GM19238 (cell line): ENCODE measurements around the gene URI1.
"Not testable (repeated sequence)": the region's sequence is repeated elsewhere in the genome, so short reads cannot be mapped to it uniquely, and the experiment has no call there.

Source experiments
- DNase-seq: peaks from one replicate; pipeline ENCODE4 v3.0.0; 2011; ENCODE audit warnings: low spot score; ENCODE audit not compliant: insufficient read length

URI1 gene

DNA sequence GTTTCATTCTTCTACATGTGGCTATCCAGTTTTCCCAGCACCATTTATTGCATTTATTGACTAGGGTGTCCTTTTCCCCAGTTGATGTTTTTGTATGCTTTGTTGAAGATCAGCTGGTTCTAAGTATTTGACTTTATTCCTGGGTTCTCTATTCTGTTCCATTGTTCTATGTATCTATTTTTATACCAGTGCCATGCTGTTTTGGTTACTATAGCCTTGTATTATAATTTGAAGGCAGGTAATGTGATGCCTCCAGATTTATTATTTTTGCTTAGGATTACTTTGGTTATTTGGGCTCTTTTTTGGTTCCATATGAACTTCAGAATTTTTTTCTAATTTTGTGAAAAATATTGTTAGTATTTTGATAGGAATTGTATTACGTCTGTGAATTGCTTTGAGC is 80.6 kb downstream of the URI1 start:
- DNase-seq = no peak

DNA sequence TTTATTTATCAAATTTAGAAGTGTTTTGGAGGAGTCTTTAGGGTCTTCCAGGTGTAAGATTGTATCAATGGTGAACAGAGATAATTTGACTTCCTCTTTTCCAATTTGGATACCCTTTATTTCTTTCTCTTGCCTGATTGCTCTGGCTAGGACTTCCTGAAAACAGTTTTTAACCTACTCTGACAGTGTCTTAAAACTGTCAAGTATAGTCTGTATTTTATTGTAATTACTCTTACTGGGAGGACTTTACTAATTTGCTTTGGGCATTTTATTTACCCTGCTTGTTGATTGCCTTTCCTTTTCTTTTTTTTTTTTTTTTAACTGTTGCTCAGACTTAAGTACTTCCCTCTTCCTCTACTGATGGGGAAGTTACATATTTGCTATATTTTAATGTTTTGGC is 81.3 kb downstream of the URI1 start:
- DNase-seq = no peak

DNA sequence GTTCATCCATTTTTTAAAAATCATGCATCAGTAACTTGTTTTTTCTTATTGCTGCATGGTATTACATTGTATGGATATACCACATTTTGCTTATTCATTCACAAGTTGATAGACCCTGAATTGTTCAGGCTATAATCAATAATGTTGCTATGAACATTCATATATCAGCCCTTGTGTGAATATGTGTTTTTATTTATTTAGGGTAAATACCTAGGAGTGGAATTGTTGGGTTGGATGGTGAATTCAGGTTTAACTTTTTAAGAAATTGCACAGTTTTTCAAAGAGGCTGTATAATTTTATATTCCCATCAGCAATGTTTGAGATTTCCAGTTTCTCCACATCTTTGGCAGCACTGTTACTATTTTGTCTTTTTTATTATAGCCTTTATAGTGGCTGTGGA is 82.1 kb downstream of the URI1 start:
- no peak for DNase-seq

DNA sequence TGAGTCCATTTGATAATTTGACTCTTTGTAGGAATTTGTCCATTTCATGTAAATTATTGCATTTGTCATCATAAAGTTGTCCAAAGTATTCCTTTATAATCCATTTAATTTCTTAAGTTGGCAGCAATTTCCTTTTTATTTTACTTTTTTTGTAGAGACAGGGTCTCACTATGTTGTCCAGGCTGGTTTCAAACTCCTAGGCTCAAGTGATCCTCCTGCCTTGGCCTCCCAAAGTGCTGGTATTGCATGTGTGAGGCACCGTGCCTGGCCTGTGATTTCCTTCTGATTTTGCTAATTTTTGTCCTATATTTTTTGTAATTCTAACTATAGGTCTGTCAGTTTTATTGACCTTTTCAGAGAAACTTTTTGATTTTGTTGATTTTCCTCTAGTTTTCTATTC is 84.9 kb downstream of the URI1 start:
- DNase-seq = no peak

DNA sequence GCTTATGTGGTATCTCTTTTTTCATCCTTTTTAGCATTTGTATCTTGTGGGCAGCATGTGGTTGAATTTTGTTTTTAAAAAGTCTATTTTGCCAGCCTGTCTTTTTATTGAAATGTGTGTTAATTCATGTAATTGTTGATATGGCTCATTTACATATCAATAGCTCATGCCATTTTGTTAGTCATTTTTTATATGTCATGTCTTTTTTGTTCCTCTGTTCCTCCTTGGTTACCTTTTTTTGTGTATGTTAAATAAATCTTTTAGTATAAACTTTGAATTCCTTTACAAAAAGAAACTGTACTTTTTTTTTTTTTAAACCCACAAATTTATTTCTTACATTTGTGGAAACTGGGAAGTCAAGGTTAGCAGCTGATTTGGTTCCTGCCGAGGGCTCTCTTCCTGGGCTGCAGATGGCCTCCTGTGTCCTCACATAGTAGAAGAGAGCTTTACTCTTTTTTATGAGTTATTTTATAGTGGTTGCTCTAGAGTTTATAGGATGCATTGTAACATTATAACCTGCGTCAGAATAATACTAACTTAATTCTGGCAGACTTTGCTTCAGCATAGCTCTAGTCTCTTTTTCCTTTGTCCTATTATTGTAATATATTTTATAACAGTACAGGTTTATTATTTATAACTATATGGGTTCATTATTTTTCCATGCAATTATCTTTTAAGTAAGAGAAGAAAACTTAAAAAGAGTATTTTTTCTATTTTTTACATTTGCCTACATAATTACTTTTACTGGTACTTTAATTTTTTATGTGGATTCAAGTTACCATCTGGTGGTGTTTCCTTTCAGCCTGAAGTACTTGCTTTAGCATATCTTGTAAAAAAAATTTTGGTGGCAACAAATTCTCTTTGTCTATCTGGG is 86.3 kb downstream of the URI1 start:
- DNase-seq = no peak

DNA sequence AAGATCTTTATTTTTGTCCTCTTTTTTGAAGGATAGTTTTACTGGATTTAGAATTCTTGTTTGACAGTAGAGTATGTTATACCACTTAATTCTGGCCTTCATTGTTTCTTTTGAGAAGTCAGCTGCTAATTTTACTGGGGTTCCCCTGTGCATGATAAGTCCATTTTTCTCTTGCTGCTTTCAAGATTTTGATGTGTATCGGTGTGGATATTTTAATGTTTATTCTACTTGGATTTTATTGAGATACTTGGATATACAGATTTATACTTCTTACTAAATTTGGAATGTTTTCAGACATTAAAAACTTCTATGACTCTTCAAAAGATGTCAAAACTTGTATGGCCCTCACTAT is 86.9 kb downstream of the URI1 start:
- DNase-seq = no peak

DNA sequence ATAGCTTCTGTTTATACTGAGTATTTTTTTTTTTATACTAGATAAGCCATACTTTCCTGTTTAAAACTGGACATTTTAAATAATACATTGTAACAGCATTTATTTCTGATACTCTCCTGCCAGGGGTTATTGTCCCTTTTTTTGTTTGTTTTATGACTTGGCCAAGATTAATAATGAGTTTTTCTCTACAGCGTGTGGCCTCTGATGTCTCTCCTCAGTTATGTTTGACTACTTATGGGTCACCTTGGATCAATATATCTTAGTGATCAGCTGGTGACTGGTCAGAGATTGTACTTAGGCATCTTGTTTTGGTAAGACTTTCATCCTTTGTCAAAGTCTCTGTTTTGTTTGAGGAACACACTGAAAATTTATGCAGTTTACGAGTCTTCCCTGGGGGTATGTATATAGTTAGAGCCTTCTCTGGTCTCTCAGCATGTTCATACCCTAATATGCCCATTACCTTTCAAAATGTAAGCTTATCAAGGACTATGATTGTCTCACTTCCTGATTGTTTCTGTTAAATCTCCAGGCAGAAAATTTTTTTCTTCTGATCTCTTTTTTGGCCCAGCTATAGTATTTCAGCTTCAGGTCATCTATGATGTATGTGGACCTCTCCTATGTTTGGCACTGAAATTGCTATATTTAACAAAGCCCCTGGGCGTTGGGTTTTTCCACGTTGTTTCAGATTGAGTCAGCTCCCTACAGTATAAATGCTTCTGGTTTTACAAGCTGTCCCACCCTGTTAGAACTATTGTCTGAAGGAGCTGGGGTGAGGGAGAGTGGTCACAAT is 87.9 kb downstream of the URI1 start:
- DNase-seq = no peak

DNA sequence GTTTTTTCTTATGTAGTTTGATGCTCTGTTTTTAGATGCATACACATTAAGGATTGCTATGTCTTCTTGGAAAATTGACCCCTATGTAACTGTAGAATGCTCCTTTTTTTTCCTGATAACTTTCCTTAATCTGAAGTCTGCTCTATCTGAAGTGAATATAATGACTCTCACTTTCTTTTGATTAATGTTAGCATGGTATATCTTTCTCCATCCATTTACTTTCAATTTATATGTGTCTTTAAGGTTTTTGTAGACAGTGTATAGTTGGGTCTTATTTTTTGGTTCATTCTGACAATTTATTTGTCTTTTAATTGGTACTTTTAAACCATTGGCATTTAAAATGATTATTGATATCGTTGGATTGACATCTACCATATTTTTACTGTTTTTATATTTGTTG is 92.3 kb downstream of the URI1 start:
- DNase-seq = no peak

DNA sequence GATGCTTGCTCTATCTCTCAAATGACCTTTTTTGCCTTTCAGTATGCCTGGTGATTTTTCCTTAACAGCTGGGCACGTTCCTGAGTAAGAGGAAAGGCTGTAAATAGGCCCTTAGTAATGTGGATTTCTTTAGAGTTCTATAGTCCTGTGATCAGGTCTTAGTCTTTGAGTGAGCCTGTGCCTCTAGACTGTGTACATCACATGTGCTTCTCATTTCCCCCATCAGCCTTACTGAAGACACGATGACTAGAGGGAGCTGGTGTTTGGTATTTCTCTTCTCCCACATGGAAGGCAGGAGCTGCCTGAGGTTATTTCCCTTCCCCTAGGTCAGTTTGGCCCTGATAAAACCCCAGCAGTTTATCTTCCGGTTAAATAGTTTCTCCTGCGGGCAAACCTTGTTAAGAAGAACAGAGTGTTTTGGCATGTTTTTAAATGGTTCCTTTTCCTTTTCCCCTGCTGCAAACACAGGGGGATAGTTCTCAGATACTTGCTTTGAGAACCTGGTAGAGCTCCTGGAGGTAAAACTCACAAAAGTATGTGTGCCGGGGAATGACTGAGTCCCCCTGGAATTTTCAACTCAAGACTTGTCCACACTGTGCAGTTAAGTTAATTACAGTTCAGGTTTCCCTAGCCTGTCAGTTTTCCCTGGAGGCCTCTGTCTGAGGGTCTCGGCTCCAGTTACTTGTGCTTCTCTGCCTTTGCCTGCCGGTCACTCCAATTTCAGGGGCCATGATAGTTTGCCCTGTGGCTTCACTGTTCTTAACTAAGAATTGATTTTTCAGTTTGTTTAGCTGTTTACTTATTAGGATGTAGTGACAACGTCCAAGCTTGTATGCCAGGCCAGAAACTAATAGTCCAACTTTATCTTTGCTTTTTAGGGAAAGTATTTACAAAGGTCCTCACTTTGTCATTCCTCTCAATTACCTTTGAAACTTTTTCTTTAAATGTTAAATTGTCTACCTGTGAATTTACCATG is 94.4 kb downstream of the URI1 start:
- DNase-seq = no peak

DNA sequence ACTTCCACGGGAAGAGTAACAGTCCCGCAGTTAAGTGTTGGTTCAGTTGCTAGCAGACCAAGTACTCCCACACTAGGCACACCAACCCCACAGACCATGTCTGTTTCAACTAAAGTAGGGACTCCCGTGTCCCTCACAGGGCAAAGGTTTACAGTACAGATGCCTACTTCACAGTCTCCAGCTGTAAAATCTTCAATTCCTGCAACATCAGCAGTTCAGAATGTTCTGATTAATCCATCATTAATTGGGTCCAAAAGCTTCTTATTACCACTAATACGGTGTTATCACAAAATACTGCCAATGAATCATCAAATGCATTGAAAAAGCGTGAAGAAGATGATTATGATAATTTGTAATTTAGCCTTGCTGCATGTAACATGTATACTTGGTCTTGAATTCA is 95.8 kb downstream of the URI1 start:
- DNase-seq = no peak

DNA sequence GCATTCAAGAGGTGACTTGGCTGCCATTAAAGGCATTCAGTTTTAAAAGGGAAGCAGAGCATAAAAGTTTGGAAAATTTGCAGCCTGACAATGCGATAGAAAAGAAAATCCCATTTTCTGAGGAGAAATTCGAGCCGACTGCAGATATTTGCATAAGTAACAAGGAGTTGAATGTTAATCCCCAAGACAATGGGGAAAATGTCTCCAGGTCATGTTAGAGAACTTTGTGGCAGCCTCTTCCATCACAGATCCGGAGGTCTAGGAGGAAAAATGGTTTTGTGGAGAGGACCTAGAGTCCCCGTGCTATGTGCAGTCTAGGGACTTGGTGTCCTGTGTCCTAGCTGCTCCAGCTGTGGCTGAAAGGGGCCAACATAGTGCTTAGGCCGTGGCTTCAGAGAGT is 99.9 kb downstream of the URI1 start:
- not testable (repeated sequence) for DNase-seq

DNA sequence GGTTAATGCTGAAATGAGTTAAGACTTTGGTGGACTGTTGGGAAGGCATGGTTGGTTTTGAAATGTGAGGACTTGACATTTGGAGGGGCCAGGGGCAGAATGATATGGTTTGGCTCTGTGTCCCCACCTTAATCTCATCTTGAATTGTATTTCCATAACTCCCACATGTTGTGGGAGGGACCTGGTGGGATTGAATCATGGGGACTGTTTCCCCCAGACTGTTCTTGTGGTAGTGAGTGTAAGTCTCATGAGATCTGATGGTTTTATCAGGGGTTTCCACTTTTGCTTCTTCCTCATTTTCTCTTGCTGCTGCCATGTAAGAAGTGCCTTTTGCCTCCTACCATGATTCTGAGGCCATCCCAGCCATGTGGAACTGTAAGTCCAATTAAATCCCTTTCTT is 101.0 kb downstream of the URI1 start:
- DNase-seq = not testable (repeated sequence)

DNA sequence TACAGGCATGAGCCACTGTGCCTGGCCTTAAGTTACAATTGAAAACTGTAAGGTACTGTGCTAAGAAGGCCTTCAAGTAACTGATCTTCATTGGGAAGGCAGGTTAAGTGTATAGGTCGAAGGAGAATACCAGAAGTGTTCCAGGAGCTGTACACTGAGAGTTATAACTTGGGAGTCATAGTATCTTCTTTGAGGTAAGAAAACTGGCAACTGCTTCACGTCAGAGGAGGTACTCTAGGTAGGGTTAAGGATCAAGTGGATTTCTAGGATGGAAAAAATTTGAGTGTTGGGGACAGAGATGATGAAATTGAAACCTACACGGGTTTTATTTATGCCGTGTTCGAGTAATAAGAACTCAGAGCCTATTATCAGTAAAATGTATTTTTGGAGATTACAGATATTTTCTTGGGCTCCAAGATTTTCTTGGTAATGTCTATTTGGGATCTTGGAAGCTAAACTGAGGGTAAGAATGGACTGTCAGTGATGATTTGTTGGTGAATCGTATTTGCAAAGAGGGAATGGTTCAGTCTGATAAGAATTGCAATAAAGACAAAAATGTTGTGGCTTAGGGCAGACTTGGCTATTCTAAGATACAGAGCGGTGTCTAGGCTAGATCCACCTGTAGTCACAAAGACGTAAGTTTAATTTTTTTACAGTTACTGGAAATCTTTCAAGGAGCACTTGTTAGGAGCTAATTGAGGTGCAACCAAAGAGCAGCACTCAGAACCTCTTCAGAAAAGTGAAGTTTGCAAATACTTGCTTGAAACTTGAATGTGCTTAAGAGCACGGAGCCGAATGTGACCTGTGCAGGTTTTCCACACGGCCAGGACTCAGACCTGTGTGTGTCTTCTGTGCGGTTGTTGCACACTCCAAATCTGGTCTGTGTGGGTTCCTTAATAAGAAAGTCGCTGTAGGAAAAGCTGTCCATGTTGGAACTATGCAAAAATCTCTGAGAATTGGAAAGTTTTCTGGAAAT is 102.5 kb downstream of the URI1 start:
- DNase-seq = no peak

DNA sequence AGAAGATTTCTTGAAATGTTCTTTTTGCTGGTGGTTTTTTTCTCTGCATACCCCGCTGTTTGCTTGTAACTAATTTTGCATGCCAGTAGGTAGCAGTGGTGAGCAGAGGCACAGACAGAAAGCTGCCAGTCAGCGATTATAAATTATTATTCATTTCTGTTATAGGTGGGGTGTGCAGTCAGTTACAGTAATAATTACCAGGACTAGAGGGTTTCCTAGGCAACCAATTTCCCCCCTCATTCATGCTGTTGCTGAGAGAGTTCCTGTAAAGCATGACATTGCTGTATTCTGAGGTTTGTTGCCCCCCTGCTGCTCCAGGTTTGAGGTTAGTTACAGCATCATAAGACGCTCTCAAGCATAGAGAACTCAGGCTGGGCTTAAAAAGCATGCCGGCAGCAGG is 104.5 kb downstream of the URI1 start:
- no peak for DNase-seq

DNA sequence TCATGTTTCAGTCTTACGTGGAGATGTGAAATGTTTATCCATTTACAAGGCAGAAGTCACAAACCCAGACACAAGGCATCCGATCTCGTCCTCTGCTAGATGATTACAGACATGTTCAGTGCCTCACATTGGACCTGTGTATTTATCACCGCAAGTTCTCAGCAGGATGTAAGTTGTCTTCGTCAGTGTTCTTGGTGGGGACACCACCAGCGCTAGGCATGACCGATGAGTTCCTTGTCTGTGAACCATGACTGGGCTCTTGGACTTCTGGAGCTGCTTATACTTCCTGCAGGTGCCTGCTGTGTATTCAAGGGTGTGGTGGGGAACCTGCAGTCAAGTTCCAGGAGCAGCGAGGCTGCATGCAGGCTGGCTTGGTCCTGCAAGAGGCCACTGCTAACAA is 105.4 kb downstream of the URI1 start:
- DNase-seq = no peak

DNA sequence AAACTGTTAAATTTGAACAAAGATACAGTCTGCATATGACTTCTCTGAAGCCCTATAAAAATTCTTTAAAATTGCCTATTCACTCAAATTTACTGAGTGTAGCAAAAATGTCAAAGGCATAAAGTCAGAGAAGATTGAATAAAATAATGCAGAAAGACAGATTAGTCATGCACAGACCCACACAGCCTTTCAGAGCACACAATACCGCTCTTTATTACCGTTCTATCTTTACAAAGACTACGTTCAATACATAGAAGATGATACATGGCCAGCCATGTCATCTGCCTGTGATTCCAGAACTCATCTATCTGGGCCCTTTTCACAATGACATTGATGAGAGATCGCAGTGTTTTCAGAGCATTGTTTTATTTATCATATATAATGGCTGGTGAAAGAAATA is 107.2 kb downstream of the URI1 start:
- DNase-seq = no peak

DNA sequence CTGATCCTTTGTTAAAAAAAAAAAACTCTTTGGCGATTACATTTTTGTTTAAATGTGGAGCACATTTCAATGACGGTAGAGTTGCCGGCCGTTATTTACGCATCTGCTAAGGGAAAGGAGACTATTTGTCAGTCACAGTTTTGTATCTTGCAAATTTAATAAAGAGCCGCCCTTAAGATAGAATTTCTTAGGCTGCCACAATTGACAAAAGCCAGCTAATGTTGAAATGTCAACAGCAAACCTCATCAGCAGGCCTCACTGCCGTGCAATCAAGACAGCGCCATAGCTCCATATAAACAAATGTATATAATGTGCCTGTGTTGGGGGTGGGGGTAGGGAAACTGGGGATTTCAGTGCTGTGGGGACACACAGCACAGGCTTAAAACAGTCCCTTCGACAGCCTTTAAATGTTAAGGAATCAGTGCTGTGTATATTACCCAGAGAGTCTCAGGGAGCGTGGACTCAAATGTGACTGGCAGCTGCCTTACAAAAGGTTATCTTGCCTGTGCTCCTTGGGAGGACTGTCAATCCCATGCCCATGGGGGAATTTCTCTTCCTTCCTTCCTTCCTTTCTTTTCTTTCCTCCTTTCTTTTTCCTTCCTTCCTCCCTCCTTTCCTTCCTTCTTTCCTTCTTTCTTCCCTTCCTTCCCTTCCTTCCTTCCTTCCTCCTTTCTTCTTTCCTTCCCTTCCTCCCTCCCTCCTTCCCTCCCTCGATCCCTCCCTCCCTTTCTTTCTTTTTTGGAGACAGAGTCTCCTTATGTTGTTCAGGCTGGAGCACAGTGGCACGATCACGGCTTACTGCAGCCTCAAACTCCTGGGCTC is 108.0 kb downstream of the URI1 start:
- DNase-seq = no peak

DNA sequence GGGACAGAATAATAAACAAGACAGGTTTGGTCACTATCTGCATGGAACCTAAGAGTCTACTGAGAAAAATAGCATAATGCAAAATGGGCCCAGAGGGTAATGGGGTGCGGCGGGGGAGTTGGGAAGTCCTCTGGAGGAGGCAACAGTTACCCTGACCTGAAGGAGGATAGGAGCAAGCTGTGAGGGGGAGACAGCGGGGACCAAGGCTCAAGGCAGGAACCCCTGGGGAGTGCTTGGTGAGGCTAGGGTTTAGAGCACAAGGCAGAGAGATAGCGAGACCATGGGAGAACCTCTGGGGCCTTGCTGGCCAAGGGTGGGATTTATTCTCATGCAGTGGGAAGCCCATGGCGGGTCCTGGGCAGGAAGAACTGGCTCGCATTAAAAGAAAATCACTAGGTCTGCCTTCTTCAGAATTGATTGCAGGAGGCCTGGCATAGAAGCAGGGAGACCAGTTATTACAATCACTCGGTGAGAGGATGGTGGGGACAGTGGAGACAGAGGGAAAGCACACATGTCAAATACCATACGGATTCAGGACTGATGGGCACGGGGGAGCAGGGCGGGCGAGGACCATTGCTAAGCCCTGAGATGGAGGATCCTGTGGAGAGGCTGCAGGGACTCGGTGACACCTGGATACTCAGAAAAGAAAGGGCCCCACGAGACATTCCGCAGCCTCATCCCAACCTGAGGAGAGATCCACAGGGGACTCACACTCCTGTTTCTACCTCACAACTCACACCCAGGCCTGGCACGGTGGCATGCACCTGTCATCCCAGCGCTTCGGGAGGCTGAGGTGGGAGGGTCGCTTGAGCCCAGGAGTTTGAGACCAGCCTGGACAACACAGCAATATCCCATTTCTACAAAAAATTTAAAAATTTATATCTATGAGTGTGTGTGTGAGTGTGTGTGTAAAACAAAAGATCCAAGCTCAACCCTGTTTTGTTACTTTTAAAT is 110.4 kb downstream of the URI1 start:
- no peak for DNase-seq
